ENCODE data around the gene ASB5. TPM values are rescaled to one million over a fixed set of nuclear protein-coding genes. Genes with fewer than 3 reads are reported as not detected.

The ASB5 gene
- total and polyA plus RNA-seq, 9 of the 15 experiments (the other 6 are each of a cell fraction or from before 2014, with no cell fraction given): not detected

GRCh38 chr4:176298664-176299063 lies 29.6 kb upstream of the ASB5 start:
- Histone ChIP-seq H3K27ac (ENCODE audit: extremely low read depth, low read depth, low read length) (no peak overlapping the region), H3K4me2 (ENCODE audit: insufficient read depth, low read length) (no peak overlapping the region), H3K4me1 (replicated peaks in 1 of 2; ENCODE audit: control insufficient read depth in 2 of 2, insufficient read depth in 2 of 2, low read length in 2 of 2) (no peaks in the 10 kb centered on the region; a peak in 1 of 5 replicates), H3K79me2 (ENCODE audit: control insufficient read depth, insufficient read depth, low read length) (no peaks in the 10 kb centered on the region), H3K9me3 (replicated peaks; ENCODE audit: control insufficient read depth, insufficient read depth, low read depth, low read length) (no peaks in the 10 kb centered on the region), H3K36me3 (ENCODE audit: control insufficient read depth, insufficient read depth, low read length) (no peaks in the 10 kb centered on the region), H3K9me1 (ENCODE audit: control insufficient read depth, insufficient read depth, low read length) (no peaks in the 10 kb centered on the region), H4K20me1 (replicated peaks; ENCODE audit: control insufficient read depth, insufficient read depth, low read length) (no peaks in the 10 kb centered on the region), H2AFZ (ENCODE audit: low read depth, low read length) (no peak overlapping the region), H3K27me3 (ENCODE audit: control insufficient read depth in 2 of 2, insufficient read depth in 2 of 2, low read length in 2 of 2) (no peaks in the 10 kb centered on the region), H3K4me3 (no peak overlapping the region), H3K9ac (ENCODE audit: insufficient read depth in 1 of 2, low read depth in 2 of 2, low read length in 2 of 2) (no peak overlapping the region)
- BruUV-seq (replicated peaks): no TSS peak
- intact Hi-C loops (cut with micrococcal nuclease) (no loop called here), in situ Hi-C loops (cut with MboI) (no loop called here)
- no peak for DNase-seq (ENCODE audit: extremely low read depth in 1 of 4, low spot score in 3 of 4)
- no peak for ATAC-seq
- FAIRE-seq: no peak
- CTCF ChIA-PET (ENCODE audit: low intra/inter-chr PET ratio): no interaction called here
- POLR2A ChIA-PET: no interaction called here
- 38% methylated on average over 2 of the region's 6 CpGs for WGBS (ENCODE audit: insufficient coverage, low coverage, missing lambda C conversion rate)
- TF ChIP-seq BRCA1 (IDR thresholded peaks at IDR 0.05) (no peak), BRCA1 (CRISPR knock-in tag; IDR thresholded peaks at IDR 0.05) (no peak), FOXK2 (conservative IDR thresholded peaks at IDR 0.05 in 1 of 2, IDR thresholded peaks at IDR 0.05 in 1 of 2; ENCODE audit: low read depth in 2 of 2) (no peak), ZFP1 (CRISPR knock-in tag; IDR thresholded peaks at IDR 0.05) (no peak), ZNF253 (CRISPR knock-in tag; conservative IDR thresholded peaks at IDR 0.05) (no peak), RFX5 (IDR thresholded peaks at IDR 0.05; ENCODE audit: low read depth, low read length) (no peak), HOMEZ (CRISPR knock-in tag; IDR thresholded peaks at IDR 0.05) (no peak), SUPT5H (IDR thresholded peaks at IDR 0.05) (no peak), ZNF764 (CRISPR knock-in tag; IDR thresholded peaks at IDR 0.05; ENCODE audit: low read depth) (no peak), NFIX (CRISPR knock-in tag; IDR thresholded peaks at IDR 0.05; ENCODE audit: low read depth) (no peak), POLR2AphosphoS2 (IDR thresholded peaks at IDR 0.05; ENCODE audit: low read length) (no peak), HMG20A (CRISPR knock-in tag; conservative IDR thresholded peaks at IDR 0.05) (no peak), MXD1 (CRISPR knock-in tag; IDR thresholded peaks at IDR 0.05; ENCODE audit: borderline replicate concordance, poor library complexity, severe bottlenecking) (no peak), KAT7 (CRISPR knock-in tag; IDR thresholded peaks at IDR 0.05; ENCODE audit: borderline replicate concordance) (no peak), ID3 (CRISPR knock-in tag; IDR thresholded peaks at IDR 0.05) (no peak), ID3 (tag; IDR thresholded peaks at IDR 0.05) (no peak), HDAC6 (IDR thresholded peaks at IDR 0.05; ENCODE audit: low read depth, low read length) (no peak), ZNF583 (CRISPR knock-in tag; IDR thresholded peaks at IDR 0.05) (no peak), PHF21A (IDR thresholded peaks at IDR 0.05; ENCODE audit: borderline replicate concordance, low read depth) (no peak)
